H1 (cell line): ENCODE data around the gene IST1. TPM values are rescaled to one million over a fixed set of nuclear protein-coding genes. Genes with fewer than 3 reads are reported as not detected.

ENCODE experiments used
- CBX5 ChIP-seq: fragments of 300-800, 300-1000 bp; sonication (generic); IDR thresholded peaks from 2 replicates; pipeline ENCODE4 v1.7.1; 2016; ENCODE audit warnings: antibody characterized with exemption, low read length, low read depth
- FOSL1 ChIP-seq: IDR thresholded peaks from 2 replicates; pipeline ENCODE4 v1.6.1; 2011; ENCODE audit warnings: mild to moderate bottlenecking, low read depth, low read length, moderate library complexity; ENCODE audit not compliant: insufficient read depth
- HDAC2 ChIP-seq, 2 experiments: fragments of 300-600 bp in 1 of 2; sonication (generic) in 1 of 2; IDR thresholded peaks; 2 replicates each; pipeline ENCODE4 v1.6.1; 2011 to 2012; ENCODE audit warnings: low read depth in 2 of 2, low read length in 2 of 2, mild to moderate bottlenecking in 2 of 2, moderate library complexity in 2 of 2, borderline replicate concordance in 1 of 2, inconsistent platforms in 1 of 2
- KDM4A ChIP-seq: IDR thresholded peaks from one replicate; pipeline ENCODE4 v1.7.1; 2012; ENCODE audit warnings: low read depth, mild to moderate bottlenecking, moderate library complexity, low read length, inconsistent platforms; ENCODE audit not compliant: severe bottlenecking
- MAFK ChIP-seq: IDR thresholded peaks from 2 replicates; pipeline ENCODE4 v1.6.1; 2012; ENCODE audit warnings: low read depth, mild to moderate bottlenecking, improper control_type of control experiment, low read length
- POLR2AphosphoS5 ChIP-seq: IDR thresholded peaks from 2 replicates; pipeline ENCODE4 v1.6.1; 2011; ENCODE audit warnings: low read depth, low read length
- POU5F1 ChIP-seq: IDR thresholded peaks from 2 replicates; pipeline ENCODE4 v1.6.1; 2011; ENCODE audit warnings: low read depth, mild to moderate bottlenecking, low read length, moderate library complexity
- RBBP5 ChIP-seq: IDR thresholded peaks from 2 replicates; pipeline ENCODE4 v1.7.1; 2012; ENCODE audit warnings: low read depth, mild to moderate bottlenecking, inconsistent platforms, low read length, moderate library complexity, borderline replicate concordance
- RFX5 ChIP-seq: IDR thresholded peaks from 2 replicates; pipeline ENCODE4 v1.6.1; 2011; ENCODE audit warnings: low read depth, low read length, improper control_type of control experiment, borderline replicate concordance
- SP2 ChIP-seq: IDR thresholded peaks from 2 replicates; pipeline ENCODE4 v1.6.1; 2012; ENCODE audit warnings: mild to moderate bottlenecking, low read length, inconsistent platforms
- ZNF274 ChIP-seq: IDR thresholded peaks from 2 replicates; pipeline ENCODE4 v1.7.0; 2012; ENCODE audit warnings: low read length, borderline replicate concordance; ENCODE audit errors: extremely low read depth
- polyA plus RNA-seq, 7 experiments: library from polyadenylated mRNA; depleted of rRNA in 3 of 7; stranded (reverse) in 5 of 7; unstranded in 2 of 7; fragments of >200 nt in 5 of 7; fragments of 200-250 nt in 2 of 7; gene quantifications; 1 replicate in 5 of 7; 2 replicates in 1 of 7; 4 replicates in 1 of 7; pipeline versions ENCODE4 v1.2.1 to v1.2.3, GENCODE V29; 2011 to 2013; ENCODE audit warnings: missing spikeins in 2 of 7, mixed read lengths in 2 of 7
- total RNA-seq: library from RNA; stranded (reverse); fragmentation: NEBNext Ultra II Directional; extraction: Animal tissue kit (Norgen Biotek cat#: 25700); gene quantifications from 2 replicates; pipeline ENCODE4 v1.2.1, GENCODE V29; 2021
- TF ChIP-seq, protein P1 (sequence below), 3 experiments: IDR thresholded peaks; 1 replicate in 2 of 3; 2 replicates in 1 of 3; pipeline versions ENCODE4 v1.5.1 to v1.6.1; 2011; ENCODE audit warnings: low read length in 3 of 3, mild to moderate bottlenecking in 3 of 3, inconsistent platforms in 2 of 3, low read depth in 1 of 3, moderate library complexity in 1 of 3; ENCODE audit not compliant: insufficient read depth in 1 of 3; ENCODE audit errors: control extremely low read depth in 1 of 3

Gene IST1
- total and polyA plus RNA-seq, 2 of the 8 experiments (the other 6 are each of a cell fraction or from before 2014, with no cell fraction given): 190 to 248 TPM

DNA sequence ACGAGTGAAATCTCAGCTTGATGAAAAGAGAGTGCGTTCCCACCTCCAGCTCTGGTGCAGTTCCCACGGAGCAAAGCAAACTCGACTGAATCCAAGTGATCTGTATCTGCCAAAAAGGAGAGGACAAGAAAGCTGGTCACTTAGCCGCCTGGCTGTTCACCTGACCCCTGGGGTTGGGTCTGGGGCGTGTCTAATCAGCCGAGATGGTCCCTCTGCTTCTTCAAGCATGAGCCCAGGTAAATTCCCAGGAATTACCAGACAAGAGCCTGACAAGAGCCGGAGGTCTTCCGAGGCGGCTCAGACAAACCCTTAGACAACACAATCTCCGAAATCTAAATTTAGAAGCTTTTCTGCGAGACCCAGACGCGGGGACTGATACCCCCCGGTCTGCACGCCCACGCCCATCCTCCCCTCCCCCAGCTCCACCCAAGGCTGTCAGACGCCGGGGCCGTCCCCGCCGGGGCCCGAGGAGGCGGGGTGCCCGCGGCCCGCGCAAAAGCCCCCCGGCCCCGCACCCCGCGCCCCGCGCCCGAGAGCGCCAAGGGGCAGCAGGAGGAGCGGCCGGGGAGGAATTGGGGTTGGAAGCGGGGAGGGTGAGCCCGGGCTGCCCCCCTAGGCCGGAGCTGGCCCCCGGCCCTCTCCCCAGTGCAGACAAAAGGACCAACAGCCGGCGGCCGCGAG is 12.0 kb upstream of the IST1 start (continued):
- TF ChIP-seq, protein P1, sequence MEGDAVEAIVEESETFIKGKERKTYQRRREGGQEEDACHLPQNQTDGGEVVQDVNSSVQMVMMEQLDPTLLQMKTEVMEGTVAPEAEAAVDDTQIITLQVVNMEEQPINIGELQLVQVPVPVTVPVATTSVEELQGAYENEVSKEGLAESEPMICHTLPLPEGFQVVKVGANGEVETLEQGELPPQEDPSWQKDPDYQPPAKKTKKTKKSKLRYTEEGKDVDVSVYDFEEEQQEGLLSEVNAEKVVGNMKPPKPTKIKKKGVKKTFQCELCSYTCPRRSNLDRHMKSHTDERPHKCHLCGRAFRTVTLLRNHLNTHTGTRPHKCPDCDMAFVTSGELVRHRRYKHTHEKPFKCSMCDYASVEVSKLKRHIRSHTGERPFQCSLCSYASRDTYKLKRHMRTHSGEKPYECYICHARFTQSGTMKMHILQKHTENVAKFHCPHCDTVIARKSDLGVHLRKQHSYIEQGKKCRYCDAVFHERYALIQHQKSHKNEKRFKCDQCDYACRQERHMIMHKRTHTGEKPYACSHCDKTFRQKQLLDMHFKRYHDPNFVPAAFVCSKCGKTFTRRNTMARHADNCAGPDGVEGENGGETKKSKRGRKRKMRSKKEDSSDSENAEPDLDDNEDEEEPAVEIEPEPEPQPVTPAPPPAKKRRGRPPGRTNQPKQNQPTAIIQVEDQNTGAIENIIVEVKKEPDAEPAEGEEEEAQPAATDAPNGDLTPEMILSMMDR (IDR thresholded peaks at IDR 0.05; ENCODE audit: control extremely low read depth in 1 of 3, insufficient read depth in 1 of 3, low read depth in 1 of 3, low read length in 3 of 3): peak in 1 of 3 experiments; percentile 45; a peak in 2 of 4 replicates
- TF ChIP-seq HDAC2 (IDR thresholded peaks at IDR 0.05; ENCODE audit: borderline replicate concordance in 1 of 2, low read depth in 2 of 2, low read length in 2 of 2): no peak
- no peak for TF ChIP-seq ZNF274
- TF ChIP-seq SP2: no peak
- no peak for TF ChIP-seq RBBP5
- no peak for TF ChIP-seq FOSL1
- no peak for TF ChIP-seq RFX5
- TF ChIP-seq CBX5: no peak
- TF ChIP-seq POLR2AphosphoS5: no peak
- TF ChIP-seq POU5F1: no peak
- no peak for TF ChIP-seq MAFK
- no peak for TF ChIP-seq KDM4A
